Liver (tissue), 2 donors: ENCODE results near the gene PGGHG.

Source experiments
- CTCF ChIP-seq: fragments of 150-350 bp; IDR thresholded peaks from 2 replicates; pipeline ENCODE4 v1.5.1; 2017; ENCODE audit warnings: improper control_type of control experiment, low read depth, low read length; ENCODE audit not compliant: missing input control
- MAX ChIP-seq: IDR thresholded peaks from 2 replicates; pipeline ENCODE4 v1.6.1; 2016; ENCODE audit warnings: antibody characterized with exemption
- donor health status: healthy.

DNA sequence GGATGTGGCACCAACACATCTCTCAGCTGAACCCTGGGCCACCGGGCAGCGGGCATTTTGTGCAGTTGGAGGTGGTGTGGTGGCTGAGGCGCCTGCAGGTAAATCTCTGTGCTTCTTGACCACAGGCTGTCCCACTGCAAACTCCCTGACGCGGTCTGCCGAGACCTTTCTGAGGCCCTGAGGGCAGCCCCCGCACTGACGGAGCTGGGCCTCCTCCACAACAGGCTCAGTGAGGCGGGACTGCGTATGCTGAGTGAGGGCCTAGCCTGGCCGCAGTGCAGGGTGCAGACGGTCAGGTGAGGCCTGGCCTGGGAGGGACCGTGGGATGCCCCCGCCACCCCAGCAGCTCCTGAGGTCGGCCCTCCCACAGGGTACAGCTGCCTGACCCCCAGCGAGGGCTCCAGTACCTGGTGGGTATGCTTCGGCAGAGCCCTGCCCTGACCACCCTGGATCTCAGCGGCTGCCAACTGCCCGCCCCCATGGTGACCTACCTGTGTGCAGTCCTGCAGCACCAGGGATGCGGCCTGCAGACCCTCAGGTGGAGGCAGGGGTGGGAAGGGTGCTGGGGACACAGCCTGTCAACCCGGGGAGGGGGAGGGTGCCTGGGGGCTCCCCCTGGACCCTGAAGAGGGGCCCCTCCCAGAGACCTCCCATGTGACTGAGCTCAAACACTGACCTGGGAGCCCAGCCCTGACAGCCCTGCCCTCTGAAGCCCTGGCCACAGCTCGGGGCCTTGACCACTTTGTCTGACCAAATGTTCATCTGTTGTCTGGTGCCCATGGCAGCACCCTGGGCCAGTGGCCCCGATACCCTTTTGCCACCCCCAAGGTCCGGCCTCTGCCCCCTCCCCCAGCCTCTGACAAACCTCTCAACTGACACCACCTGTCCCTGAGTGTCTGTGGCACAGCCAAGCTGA lies 4.6 kb upstream of the PGGHG start:
- no peak for TF ChIP-seq CTCF
- TF ChIP-seq MAX: no peak
